A549 (cell line): Measurements from ENCODE around the gene MLLT3.

Experiments used
- CBX8 ChIP-seq: fragments of 200-600 bp; sonication (generic); IDR thresholded peaks from 2 replicates; pipeline ENCODE4 v1.6.1; 2016
- CEBPB ChIP-seq, 2 experiments: fragments of >200 bp in 1 of 2; sonication (Bioruptor Twin) in 1 of 2; formaldehyde crosslinking in 1 of 2; IDR thresholded peaks; 2 replicates each; pipeline ENCODE4 v1.6.1; 2012 to 2016
- PHF8 ChIP-seq: fragments of 200-600 bp; sonication (generic); IDR thresholded peaks from 2 replicates; pipeline ENCODE4 v1.6.1; 2016; ENCODE audit warnings: low read depth, mild to moderate bottlenecking, antibody characterized with exemption, moderate library complexity, borderline replicate concordance
- POLR2A ChIP-seq: IDR thresholded peaks from 2 replicates; pipeline ENCODE4 v1.6.1; 2012; ENCODE audit warnings: mild to moderate bottlenecking, low read length
- RAD21 ChIP-seq, 2 experiments: fragments of >200 bp in 1 of 2; sonication (Bioruptor Twin) in 1 of 2; formaldehyde crosslinking in 1 of 2; IDR thresholded peaks in 1 of 2; conservative IDR thresholded peaks in 1 of 2; 2 replicates in 1 of 2; 3 replicates in 1 of 2; pipeline ENCODE4 v1.6.1; 2012 to 2018; ENCODE audit warnings: inconsistent platforms in 1 of 2
- SREBF2 ChIP-seq: fragments of 450-650 bp; IDR thresholded peaks from 2 replicates; pipeline ENCODE4 v1.6.1; 2014; ENCODE audit warnings: mild to moderate bottlenecking, moderate library complexity
- TF ChIP-seq, protein P1 (sequence below): fragments of 450-650 bp; IDR thresholded peaks from 2 replicates; pipeline ENCODE4 v1.6.1; 2014; ENCODE audit warnings: antibody characterized with exemption
- TF ChIP-seq, protein P2 (sequence below): IDR thresholded peaks from 2 replicates; pipeline ENCODE4 v1.6.1; 2012
- TF ChIP-seq, protein P3 (sequence below): fragments of >200 bp; sonication (Bioruptor Twin); formaldehyde crosslinking; IDR thresholded peaks from 3 replicates; pipeline ENCODE4 v1.5.1; 2016
- TF ChIP-seq, protein P4 (sequence below): fragments of 200-600 bp; sonication (generic); IDR thresholded peaks from 2 replicates; pipeline ENCODE4 v1.6.1; 2016; ENCODE audit warnings: antibody characterized with exemption, mild to moderate bottlenecking, moderate library complexity

DNA sequence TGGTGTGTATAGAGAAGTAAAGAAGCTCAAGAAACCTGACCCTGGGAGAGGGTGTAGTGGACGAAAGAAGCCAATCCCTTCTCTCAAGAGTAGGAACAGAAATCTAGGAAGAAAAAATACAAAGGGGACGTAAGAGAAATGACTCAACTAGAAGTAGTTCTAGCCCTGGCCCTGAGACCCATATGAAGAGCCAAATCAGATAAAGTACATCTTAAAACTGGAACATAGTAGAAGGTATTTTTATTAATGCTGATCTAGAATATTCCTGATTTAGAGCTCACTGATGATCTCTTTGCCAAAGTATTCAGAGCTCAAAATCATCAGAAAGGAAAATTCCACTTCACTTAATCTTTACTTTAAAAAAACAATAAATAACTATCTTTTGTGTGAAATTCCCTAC lies 184.8 kb downstream of the MLLT3 start:
- TF ChIP-seq, protein P1, sequence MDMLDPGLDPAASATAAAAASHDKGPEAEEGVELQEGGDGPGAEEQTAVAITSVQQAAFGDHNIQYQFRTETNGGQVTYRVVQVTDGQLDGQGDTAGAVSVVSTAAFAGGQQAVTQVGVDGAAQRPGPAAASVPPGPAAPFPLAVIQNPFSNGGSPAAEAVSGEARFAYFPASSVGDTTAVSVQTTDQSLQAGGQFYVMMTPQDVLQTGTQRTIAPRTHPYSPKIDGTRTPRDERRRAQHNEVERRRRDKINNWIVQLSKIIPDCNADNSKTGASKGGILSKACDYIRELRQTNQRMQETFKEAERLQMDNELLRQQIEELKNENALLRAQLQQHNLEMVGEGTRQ: no peak
- TF ChIP-seq, protein P2, sequence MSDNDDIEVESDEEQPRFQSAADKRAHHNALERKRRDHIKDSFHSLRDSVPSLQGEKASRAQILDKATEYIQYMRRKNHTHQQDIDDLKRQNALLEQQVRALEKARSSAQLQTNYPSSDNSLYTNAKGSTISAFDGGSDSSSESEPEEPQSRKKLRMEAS: no peak
- TF ChIP-seq, protein P3, sequence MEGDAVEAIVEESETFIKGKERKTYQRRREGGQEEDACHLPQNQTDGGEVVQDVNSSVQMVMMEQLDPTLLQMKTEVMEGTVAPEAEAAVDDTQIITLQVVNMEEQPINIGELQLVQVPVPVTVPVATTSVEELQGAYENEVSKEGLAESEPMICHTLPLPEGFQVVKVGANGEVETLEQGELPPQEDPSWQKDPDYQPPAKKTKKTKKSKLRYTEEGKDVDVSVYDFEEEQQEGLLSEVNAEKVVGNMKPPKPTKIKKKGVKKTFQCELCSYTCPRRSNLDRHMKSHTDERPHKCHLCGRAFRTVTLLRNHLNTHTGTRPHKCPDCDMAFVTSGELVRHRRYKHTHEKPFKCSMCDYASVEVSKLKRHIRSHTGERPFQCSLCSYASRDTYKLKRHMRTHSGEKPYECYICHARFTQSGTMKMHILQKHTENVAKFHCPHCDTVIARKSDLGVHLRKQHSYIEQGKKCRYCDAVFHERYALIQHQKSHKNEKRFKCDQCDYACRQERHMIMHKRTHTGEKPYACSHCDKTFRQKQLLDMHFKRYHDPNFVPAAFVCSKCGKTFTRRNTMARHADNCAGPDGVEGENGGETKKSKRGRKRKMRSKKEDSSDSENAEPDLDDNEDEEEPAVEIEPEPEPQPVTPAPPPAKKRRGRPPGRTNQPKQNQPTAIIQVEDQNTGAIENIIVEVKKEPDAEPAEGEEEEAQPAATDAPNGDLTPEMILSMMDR: no peak
- TF ChIP-seq CBX8 (no peak), SREBF2 (no peak), RAD21 (conservative IDR thresholded peaks at IDR 0.05 in 1 of 2, IDR thresholded peaks at IDR 0.05 in 1 of 2) (no peak), PHF8 (no peak), POLR2A (no peak), CEBPB (IDR thresholded peaks at IDR 0.05) (no peak)
- TF ChIP-seq, protein P4, sequence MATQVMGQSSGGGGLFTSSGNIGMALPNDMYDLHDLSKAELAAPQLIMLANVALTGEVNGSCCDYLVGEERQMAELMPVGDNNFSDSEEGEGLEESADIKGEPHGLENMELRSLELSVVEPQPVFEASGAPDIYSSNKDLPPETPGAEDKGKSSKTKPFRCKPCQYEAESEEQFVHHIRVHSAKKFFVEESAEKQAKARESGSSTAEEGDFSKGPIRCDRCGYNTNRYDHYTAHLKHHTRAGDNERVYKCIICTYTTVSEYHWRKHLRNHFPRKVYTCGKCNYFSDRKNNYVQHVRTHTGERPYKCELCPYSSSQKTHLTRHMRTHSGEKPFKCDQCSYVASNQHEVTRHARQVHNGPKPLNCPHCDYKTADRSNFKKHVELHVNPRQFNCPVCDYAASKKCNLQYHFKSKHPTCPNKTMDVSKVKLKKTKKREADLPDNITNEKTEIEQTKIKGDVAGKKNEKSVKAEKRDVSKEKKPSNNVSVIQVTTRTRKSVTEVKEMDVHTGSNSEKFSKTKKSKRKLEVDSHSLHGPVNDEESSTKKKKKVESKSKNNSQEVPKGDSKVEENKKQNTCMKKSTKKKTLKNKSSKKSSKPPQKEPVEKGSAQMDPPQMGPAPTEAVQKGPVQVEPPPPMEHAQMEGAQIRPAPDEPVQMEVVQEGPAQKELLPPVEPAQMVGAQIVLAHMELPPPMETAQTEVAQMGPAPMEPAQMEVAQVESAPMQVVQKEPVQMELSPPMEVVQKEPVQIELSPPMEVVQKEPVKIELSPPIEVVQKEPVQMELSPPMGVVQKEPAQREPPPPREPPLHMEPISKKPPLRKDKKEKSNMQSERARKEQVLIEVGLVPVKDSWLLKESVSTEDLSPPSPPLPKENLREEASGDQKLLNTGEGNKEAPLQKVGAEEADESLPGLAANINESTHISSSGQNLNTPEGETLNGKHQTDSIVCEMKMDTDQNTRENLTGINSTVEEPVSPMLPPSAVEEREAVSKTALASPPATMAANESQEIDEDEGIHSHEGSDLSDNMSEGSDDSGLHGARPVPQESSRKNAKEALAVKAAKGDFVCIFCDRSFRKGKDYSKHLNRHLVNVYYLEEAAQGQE: no peak
